ENCODE results near the gene HMOX2.

DNA sequence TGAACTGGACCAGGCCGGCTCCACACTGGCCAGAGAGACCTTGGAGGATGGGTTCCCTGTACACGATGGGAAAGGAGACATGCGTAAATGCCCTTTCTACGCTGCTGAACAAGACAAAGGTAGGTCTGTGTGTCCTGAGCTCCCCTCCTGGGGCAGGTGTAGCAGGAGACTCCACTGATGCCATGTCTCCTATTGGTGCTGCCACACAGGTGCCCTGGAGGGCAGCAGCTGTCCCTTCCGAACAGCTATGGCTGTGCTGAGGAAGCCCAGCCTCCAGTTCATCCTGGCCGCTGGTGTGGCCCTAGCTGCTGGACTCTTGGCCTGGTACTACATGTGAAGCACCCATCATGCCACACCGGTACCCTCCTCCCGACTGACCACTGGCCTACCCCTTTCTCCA, 33.2 kb downstream of the HMOX2 start:
- TF ChIP-seq, protein P1, sequence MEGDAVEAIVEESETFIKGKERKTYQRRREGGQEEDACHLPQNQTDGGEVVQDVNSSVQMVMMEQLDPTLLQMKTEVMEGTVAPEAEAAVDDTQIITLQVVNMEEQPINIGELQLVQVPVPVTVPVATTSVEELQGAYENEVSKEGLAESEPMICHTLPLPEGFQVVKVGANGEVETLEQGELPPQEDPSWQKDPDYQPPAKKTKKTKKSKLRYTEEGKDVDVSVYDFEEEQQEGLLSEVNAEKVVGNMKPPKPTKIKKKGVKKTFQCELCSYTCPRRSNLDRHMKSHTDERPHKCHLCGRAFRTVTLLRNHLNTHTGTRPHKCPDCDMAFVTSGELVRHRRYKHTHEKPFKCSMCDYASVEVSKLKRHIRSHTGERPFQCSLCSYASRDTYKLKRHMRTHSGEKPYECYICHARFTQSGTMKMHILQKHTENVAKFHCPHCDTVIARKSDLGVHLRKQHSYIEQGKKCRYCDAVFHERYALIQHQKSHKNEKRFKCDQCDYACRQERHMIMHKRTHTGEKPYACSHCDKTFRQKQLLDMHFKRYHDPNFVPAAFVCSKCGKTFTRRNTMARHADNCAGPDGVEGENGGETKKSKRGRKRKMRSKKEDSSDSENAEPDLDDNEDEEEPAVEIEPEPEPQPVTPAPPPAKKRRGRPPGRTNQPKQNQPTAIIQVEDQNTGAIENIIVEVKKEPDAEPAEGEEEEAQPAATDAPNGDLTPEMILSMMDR (IDR thresholded peaks at IDR 0.05 in 4 of 5, conservative IDR thresholded peaks at IDR 0.05 in 1 of 5): no peak
- no peak for TF ChIP-seq POLR2A (IDR thresholded peaks at IDR 0.05)
